ENCODE measurements around the gene INPP5B. TPM values are rescaled to one million over a fixed set of nuclear protein-coding genes. Genes with fewer than 3 reads are reported as not detected.

INPP5B gene
- total RNA-seq, 1 donor: 18.6 TPM

DNA sequence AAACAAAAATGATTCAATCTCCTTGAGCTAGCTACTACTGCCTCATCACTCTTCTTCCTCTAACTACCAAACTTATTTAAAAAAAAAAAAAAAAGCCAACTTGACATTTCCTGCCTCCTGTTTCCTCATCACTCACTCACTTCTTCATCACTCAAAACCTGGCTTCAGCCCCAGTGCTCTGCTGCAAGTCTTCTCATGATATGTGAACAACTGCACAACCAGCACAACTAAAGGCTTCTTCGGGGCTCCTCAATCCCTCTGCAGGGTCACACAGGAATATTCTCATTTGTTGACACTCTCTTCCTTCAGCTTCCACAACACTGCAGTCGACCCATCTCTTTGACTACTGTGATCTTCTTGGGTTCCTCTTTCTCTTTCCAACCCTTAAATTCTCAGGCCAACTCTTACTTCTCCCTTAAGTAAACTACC is 95.1 kb downstream of the INPP5B start:
- Histone ChIP-seq H3K4me1 (ENCODE audit: insufficient read depth, low read length) (peaks cover 100% of the 10 kb centered on the region), H3K9me3 (ENCODE audit: low read depth, low read length) (no peaks in the 10 kb centered on the region), H3K27me3 (ENCODE audit: insufficient read depth, low read length) (no peaks in the 10 kb centered on the region), H3K4me3 (ENCODE audit: low read length) (no peak overlapping the region)

DNA sequence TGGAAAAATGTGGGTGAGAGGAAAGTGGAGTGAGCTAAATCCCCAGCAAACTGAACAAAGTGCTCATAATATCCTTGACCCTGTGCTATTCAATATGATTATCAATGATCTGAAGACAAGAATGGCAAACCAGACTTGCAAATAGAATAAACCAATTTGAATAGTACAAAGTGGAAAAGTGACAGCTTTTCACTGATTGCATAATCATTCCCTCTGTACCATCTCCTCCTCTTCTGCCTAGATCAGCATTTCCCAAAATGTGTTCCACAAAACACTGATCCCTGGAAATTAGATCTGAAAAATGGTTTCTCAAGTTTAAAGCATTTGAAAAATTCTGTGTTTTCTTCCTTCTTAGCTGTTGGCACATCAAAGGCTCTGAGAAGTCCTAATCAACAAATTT is 95.6 kb downstream of the INPP5B start:
- peaks cover 100% of the 10 kb centered on the region for H3K4me1 ChIP-seq (ENCODE audit: insufficient read depth, low read length)
- H3K27me3 ChIP-seq (ENCODE audit: insufficient read depth, low read length): no peaks in the 10 kb centered on the region
- no peak overlapping the region for H3K4me3 ChIP-seq (ENCODE audit: low read length)
- H3K9me3 ChIP-seq (ENCODE audit: low read depth, low read length): no peaks in the 10 kb centered on the region

DNA sequence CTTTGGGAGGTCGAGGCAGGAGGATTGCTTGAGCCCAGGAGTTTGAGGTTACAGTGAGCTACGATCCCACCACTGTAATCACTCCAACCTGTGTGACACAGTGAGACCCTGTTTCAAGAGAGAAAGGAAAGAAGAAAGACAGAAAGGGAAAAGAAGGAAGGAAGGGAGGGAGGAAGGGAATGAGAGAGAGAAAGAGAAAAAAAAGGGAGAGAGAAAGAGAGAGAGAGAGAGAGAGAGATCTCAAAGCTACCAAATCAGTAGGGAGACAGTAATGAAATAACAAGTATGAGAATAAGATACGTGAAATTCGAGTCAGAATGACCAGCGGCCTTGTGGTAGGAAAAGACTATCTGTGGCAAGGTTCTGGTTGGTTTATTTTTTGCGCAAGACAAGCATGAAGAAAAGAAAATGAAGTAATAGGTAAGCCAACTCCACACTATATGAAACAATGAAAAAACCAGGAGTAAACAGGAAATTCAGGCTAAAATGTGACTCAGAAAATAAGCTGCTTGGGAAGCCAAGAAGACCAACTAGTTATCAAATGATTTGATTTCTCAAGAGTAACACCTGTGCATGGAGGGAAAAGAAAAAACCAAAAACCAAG is 96.4 kb downstream of the INPP5B start:
- Histone ChIP-seq H3K4me1 (ENCODE audit: insufficient read depth, low read length) (peaks cover 99% of the 10 kb centered on the region), H3K9me3 (ENCODE audit: low read depth, low read length) (no peaks in the 10 kb centered on the region), H3K27me3 (ENCODE audit: insufficient read depth, low read length) (no peaks in the 10 kb centered on the region), H3K4me3 (ENCODE audit: low read length) (no peak overlapping the region)

DNA sequence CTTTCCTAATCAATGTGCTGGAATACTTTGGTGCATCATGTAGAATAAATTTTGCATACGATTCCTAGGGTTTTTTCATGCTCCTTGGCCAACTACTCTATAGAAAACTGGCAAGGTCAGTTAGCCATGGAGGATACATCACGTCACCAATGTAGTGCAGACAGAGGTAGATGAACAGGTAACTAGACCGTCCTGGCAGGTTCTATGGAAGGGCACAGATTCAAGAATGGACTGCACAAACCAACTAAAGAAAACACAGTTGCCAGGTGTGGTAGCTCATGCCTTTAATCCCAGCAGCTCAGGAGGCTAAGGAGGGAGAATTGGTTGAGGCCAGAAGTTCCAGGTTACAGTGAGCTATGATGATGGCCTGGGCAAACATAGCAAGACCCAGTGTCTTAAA is 97.4 kb downstream of the INPP5B start:
- no peaks in the 10 kb centered on the region for H3K27me3 ChIP-seq (ENCODE audit: insufficient read depth, low read length)

DNA sequence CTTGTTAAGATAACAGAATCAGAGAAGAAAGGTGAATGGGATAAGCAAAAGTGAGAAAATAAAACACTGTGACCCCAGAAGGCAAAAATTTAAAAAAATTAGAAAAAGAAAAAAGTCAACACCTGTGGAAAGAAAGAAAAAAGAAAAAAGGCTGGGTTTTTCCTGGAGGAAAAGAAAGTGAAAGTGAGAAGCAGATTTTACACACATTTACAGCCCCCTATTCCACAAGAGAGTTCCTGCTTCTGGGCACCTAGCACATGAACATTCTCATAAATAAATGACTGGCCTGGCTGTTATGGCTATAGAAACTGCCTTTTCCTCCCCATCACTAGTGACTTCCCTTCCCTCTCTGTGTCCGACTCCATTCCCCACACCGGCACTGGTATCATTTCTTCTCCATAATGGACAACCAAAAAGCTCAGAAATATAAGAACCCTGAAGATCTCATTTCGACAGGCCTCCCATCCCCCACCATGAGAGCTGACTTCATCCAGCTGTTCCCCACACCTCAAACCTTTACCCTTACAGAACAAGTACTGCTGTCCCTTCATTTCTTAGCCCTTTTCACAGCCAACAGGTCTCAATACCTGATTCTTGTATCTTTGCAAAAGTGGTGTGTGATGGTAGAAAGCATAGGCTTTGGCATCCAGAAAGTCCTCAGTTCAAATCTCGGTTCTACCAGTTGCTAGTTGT is 100.1 kb downstream of the INPP5B start:
- no peak overlapping the region for H3K4me3 ChIP-seq (ENCODE audit: low read length)

More for the DNA sequence above, 97.4 kb downstream of the INPP5B start:
- Histone ChIP-seq H3K4me1 (ENCODE audit: insufficient read depth, low read length) (peaks cover 99% of the 10 kb centered on the region), H3K9me3 (ENCODE audit: low read depth, low read length) (no peaks in the 10 kb centered on the region), H3K4me3 (ENCODE audit: low read length) (no peak overlapping the region)

DNA sequence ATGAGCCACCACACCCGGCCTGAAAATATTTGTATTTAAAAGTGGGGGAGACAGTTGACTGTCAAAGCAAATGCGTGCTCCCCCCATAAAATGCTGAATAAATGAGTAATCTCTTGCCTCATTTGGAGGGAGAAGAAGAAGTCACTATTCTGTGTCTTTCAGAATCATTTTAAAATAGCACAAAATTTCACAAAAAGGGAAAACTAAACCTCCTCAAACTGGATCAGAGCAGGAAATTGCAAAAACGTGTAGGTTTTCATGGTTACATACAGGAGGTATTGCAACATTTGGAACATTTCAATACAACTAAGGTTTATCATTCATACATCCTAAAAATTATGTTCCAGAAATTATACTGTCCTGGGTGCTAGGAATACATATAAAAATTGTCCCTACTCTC is 101.1 kb downstream of the INPP5B start:
- H3K4me1 ChIP-seq (ENCODE audit: insufficient read depth, low read length): peaks cover 83% of the 10 kb centered on the region
- H3K27me3 ChIP-seq (ENCODE audit: insufficient read depth, low read length): no peaks in the 10 kb centered on the region
- H3K4me3 ChIP-seq (ENCODE audit: low read length): no peak overlapping the region
- no peaks in the 10 kb centered on the region for H3K9me3 ChIP-seq (ENCODE audit: low read depth, low read length)

More for the DNA sequence above, 100.1 kb downstream of the INPP5B start:
- no peaks in the 10 kb centered on the region for H3K9me3 ChIP-seq (ENCODE audit: low read depth, low read length)
- H3K4me1 ChIP-seq (ENCODE audit: insufficient read depth, low read length): peaks cover 91% of the 10 kb centered on the region
- H3K27me3 ChIP-seq (ENCODE audit: insufficient read depth, low read length): no peaks in the 10 kb centered on the region

DNA sequence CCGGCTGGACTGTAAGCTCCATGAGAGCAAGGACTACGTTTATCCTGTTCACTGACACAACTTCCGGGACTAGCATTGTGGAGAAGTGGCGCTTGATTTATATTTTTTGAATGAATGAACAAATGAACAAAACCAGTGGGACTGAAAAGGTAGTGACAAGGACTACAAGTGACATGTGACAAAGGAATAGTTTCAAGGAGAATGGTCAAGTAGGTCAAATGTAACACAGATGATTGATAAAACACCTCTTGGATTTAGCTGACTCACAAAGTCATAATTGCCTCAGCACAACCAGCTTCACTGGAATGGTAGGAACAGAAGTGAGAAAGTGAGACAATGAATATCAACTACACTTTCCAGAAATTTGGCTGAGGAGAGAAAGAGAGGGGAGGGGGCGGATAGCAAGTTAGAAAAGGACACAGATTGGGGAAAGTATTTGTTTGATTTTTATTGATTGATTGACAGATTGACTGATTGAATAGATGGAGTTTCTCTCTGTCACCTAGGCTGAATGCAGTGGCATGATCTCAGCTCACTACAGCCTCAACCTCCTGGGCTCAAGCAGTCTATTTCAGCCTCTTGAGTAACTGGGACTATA is 101.7 kb downstream of the INPP5B start:
- no peaks in the 10 kb centered on the region for H3K9me3 ChIP-seq (ENCODE audit: low read depth, low read length)
- H3K27me3 ChIP-seq (ENCODE audit: insufficient read depth, low read length): no peaks in the 10 kb centered on the region
- peaks cover 77% of the 10 kb centered on the region for H3K4me1 ChIP-seq (ENCODE audit: insufficient read depth, low read length)
- no peak overlapping the region for H3K4me3 ChIP-seq (ENCODE audit: low read length)

DNA sequence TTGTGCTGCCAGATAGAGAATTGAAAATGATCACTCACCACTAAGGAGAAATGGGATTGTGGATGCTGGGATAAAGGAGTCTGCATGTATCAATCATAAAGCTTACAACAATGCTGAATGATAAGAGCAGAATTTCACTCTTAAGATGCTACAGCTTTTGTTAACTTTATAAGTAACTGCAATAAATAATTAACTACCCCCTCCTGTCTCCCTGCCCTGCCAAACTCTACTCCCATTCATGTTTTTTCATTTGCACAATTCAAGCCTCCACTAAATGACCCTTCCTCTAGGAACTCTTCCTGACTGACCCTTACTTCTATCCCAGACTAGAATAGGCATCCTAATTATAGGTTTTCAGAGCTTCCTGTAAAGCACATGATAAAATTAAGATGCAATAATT is 102.3 kb downstream of the INPP5B start:
- no peak overlapping the region for H3K4me3 ChIP-seq (ENCODE audit: low read length)
- peaks cover 71% of the 10 kb centered on the region for H3K4me1 ChIP-seq (ENCODE audit: insufficient read depth, low read length)
- no peaks in the 10 kb centered on the region for H3K9me3 ChIP-seq (ENCODE audit: low read depth, low read length)
- no peaks in the 10 kb centered on the region for H3K27me3 ChIP-seq (ENCODE audit: insufficient read depth, low read length)

DNA sequence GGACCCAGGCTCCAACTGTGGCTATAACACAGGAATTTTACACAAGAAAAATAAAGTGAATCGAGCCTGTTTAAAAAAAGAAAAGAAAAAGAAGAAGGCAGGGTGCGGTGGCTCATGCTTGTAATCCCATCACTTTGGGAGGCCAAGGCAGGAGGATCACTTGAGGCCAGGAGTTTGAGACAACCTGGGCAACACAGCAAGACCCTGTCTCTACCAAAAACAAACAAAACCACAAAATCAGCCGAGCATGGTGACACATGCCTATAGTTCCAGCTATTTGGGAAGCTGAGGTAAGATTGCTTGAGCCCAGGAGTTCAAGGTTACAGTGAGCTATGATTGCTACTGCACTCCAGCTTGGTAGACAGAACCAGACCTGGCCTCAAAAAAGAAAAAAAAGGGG is 105.2 kb downstream of the INPP5B start:
- Histone ChIP-seq H3K27me3 (ENCODE audit: insufficient read depth, low read length) (no peaks in the 10 kb centered on the region), H3K9me3 (ENCODE audit: low read depth, low read length) (no peaks in the 10 kb centered on the region), H3K4me3 (ENCODE audit: low read length) (no peak overlapping the region), H3K4me1 (ENCODE audit: insufficient read depth, low read length) (peaks cover 42% of the 10 kb centered on the region)

DNA sequence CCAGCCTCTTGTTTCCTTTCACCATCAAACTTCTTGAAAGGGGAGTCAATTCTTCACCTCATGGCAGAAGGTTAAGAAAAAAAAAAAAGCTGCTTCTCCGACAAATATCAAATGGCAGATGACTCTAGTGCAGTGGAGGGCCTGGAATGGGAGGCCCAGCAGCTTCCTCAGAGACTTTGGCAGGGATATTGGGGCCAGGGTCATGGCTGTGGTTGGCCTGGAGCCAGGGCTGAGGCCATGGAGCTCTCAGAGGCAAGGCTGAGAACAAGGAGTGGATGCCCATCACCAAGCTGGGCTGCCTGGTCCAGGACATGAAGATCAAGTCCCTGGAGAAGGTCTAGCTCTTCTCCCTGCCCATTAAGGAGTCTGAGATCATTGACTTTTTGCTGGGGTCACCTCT is 106.1 kb downstream of the INPP5B start:
- Histone ChIP-seq H3K4me3 (ENCODE audit: low read length) (no peak overlapping the region), H3K9me3 (ENCODE audit: low read depth, low read length) (no peaks in the 10 kb centered on the region), H3K4me1 (ENCODE audit: insufficient read depth, low read length) (peaks cover 33% of the 10 kb centered on the region), H3K27me3 (ENCODE audit: insufficient read depth, low read length) (no peaks in the 10 kb centered on the region)

DNA sequence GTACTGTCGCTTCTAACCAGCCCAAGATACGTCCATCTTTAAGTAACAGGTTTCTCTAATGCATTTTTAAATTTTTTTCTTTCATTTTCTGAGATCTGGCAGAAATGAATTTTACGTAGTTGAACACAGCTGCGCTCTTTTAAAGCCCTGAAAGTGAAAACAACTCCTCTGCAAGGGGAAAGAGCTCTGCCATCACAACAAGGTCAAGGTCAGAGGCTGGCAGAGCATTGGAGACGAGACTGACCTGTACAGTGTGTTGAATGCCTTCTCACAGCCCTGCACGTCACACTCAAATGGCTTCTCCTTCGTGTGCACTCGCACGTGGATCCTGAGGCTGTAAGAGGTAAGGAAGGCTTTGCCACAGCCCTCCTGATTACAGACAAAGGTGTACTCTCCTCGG is 107.2 kb downstream of the INPP5B start:
- Histone ChIP-seq H3K4me1 (ENCODE audit: insufficient read depth, low read length) (peaks cover 23% of the 10 kb centered on the region), H3K9me3 (ENCODE audit: low read depth, low read length) (no peaks in the 10 kb centered on the region), H3K27me3 (ENCODE audit: insufficient read depth, low read length) (no peaks in the 10 kb centered on the region), H3K4me3 (ENCODE audit: low read length) (no peak overlapping the region)

DNA sequence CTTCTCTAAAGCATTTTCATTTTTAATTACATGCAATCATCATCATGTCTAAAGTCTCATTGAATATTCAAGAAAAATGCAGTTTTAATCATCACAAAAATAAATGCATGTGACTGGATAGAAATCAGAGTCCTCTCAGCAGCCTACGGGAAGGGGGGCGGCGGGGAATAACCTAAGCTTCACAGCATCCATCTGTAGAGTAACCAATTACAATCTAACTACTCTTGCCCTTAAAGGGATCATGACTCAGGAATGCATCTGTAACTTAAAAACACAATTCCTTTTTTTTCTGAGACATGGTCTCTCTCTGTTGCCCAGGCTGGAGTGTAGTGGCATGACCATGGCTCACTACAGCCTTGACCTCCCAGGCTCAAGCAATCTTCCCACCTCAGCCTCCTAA is 110.1 kb downstream of the INPP5B start:
- Histone ChIP-seq H3K9me3 (ENCODE audit: low read depth, low read length) (no peaks in the 10 kb centered on the region), H3K4me3 (ENCODE audit: low read length) (no peak overlapping the region), H3K27me3 (ENCODE audit: insufficient read depth, low read length) (no peaks in the 10 kb centered on the region), H3K4me1 (ENCODE audit: insufficient read depth, low read length) (peaks cover 3% of the 10 kb centered on the region)

DNA sequence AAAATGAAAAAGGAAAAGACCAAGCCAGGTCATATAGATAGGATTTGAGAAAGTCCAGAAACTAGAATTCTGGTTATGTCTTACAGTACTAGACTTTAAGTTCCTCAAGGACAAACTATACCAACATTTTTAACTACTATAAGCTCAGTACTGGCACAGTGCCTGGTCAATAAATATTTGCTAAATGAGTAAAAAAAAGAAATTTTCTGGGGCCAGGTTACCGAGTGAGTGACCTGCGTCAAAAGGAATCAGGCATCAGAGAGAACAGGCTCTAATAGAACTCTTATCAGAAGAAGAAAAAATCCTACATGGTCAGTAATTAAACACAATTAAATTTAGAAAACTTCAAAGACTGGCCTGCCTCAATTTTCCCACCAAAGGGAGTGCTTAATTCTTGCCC is 115.0 kb downstream of the INPP5B start:
- Histone ChIP-seq H3K9me3 (ENCODE audit: low read depth, low read length) (no peaks in the 10 kb centered on the region), H3K4me3 (ENCODE audit: low read length) (no peak overlapping the region), H3K4me1 (ENCODE audit: insufficient read depth, low read length) (no peaks in the 10 kb centered on the region), H3K27me3 (ENCODE audit: insufficient read depth, low read length) (no peaks in the 10 kb centered on the region)

DNA sequence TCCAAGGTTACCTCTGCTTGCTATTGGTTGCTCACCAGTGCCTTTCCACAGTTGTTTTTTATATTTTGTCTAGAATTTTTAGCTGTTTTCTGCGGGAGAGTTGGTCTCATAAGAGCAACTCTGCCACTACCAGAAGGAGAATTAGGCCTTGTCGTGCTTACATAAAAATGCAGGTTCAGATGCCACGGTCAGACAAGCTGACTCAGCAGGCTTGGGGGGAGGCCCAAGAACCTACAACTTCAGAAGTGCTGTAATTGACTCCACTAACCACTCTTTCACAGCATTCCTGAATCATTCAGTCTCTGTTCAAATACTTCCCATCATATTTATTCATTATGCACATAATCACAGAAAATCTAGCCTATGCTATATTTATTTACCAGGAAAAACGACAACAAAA is 115.7 kb downstream of the INPP5B start:
- Histone ChIP-seq H3K4me3 (ENCODE audit: low read length) (no peak overlapping the region), H3K4me1 (ENCODE audit: insufficient read depth, low read length) (peaks cover 5% of the 10 kb centered on the region), H3K27me3 (ENCODE audit: insufficient read depth, low read length) (no peaks in the 10 kb centered on the region), H3K9me3 (ENCODE audit: low read depth, low read length) (no peaks in the 10 kb centered on the region)

DNA sequence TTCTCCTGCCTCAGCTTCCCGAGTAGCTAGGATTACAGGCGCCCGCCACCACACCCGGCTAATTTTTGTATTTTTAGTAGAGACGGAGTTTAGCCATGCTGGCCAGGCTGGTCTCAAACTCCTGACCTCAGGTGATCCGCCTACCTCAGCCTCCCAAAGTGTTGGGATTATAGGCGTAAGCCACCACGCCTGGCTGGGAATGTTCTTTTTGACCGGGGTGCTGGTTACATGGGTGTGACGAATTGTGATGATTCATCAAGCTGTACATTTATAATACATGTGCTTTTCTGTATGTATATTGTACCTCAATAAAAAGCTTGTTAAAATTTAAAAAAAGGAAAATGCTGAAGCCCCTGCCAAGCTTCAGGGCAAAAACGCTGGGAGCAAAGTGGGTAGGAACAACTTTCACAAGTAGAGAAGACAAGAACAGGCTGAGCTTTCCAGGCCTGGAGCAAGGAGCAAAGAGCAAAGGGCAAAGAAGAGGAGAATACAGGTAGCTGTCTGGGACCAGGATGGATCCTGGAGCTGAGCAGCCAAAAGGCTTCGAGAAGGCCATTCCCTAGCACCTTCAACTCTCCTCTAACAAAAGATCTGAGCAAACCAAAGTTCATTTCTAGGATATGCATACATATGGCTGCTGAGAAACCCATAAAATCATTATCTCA is 118.3 kb downstream of the INPP5B start:
- Histone ChIP-seq H3K4me3 (ENCODE audit: low read length) (no peak overlapping the region), H3K4me1 (ENCODE audit: insufficient read depth, low read length) (peaks cover 19% of the 10 kb centered on the region), H3K27me3 (ENCODE audit: insufficient read depth, low read length) (no peaks in the 10 kb centered on the region), H3K9me3 (ENCODE audit: low read depth, low read length) (no peaks in the 10 kb centered on the region)
